SKM-1 (cell line): ENCODE measurements around the gene UBE2V1.
"Not testable (repeated sequence)": the region's sequence is repeated elsewhere in the genome, so short reads cannot be mapped to it uniquely, and the experiment has no call there.

Source experiments
- DNase-seq: peaks from one replicate; lab custom pipeline; 2025; ENCODE audit not compliant: unreplicated experiment; lab: John Stamatoyannopoulos, UW

UBE2V1 gene

GRCh38 chr20:50112512-50113419, at the start of gene UBE2V1:
Gene UBE2V1 (minus strand): TSS chr20:50113150. CDS start chr20:50113128, 22 bp downstream.
- DNase-seq = peak; percentile 81

- not testable (repeated sequence) for DNase-seq
These were observed 48.5 kb upstream of the UBE2V1 start for GRCh38 chr20:50161494-50161893.

GRCh38 chr20:50153500-50154377, 40.8 kb upstream of the UBE2V1 start, which contains the start of gene PEDS1:
Gene PEDS1 (minus strand): TSS chr20:50153723. CDS start chr20:50153637, 86 bp downstream.
- DNase-seq = peak; percentile 67

- DNase-seq = no peak
These were observed 40.2 kb upstream of the UBE2V1 start for GRCh38 chr20:50153153-50153499.

- no peak for DNase-seq
These were observed 39.6 kb upstream of the UBE2V1 start for GRCh38 chr20:50152394-50153152.

GRCh38 chr20:50151034-50151743, 38.2 kb upstream of the UBE2V1 start:
- DNase-seq = no peak

GRCh38 chr20:50149481-50150254, 36.7 kb upstream of the UBE2V1 start:
- no peak for DNase-seq

- DNase-seq = peak; percentile 31
These were observed 34.0 kb upstream of the UBE2V1 start for GRCh38 chr20:50146732-50147662.

GRCh38 chr20:50146214-50146613, 33.3 kb upstream of the UBE2V1 start:
- no peak for DNase-seq

GRCh38 chr20:50145566-50145965, 32.6 kb upstream of the UBE2V1 start:
- no peak for DNase-seq

GRCh38 chr20:50144362-50144761, 31.4 kb upstream of the UBE2V1 start:
- DNase-seq = peak; percentile 19

- DNase-seq = no peak
These were observed 29.9 kb upstream of the UBE2V1 start for GRCh38 chr20:50142812-50143211.

- no peak for DNase-seq
These were observed 29.0 kb upstream of the UBE2V1 start for GRCh38 chr20:50141811-50142561.

GRCh38 chr20:50141018-50141675, 28.2 kb upstream of the UBE2V1 start:
- DNase-seq = no peak

- DNase-seq = no peak
These were observed 27.4 kb upstream of the UBE2V1 start for GRCh38 chr20:50140339-50140859.

- no peak for DNase-seq
These were observed 25.8 kb upstream of the UBE2V1 start for GRCh38 chr20:50138479-50139393.
